Forelimb muscle (tissue), 1 donor: ENCODE measurements around the gene SDK2. TPM values are rescaled to one million over a fixed set of nuclear protein-coding genes. Genes with fewer than 3 reads are reported as not detected.
"Not testable (repeated sequence)": the region's sequence is repeated elsewhere in the genome, so short reads cannot be mapped to it uniquely, and the experiment has no call there.

Experiments used
- DNase-seq: peaks from one replicate; pipeline ENCODE4 v3.0.0-alpha.2; 2013; ENCODE audit warnings: low read depth
- polyA plus RNA-seq: library from polyadenylated mRNA; unstranded; fragments of 120-200 nt; gene quantifications from one replicate; pipeline ENCODE4 v1.2.1, GENCODE V29; 2013; ENCODE audit not compliant: insufficient read length

Gene SDK2
- polyA plus RNA-seq, 1 donor = 27.2 TPM

GRCh38 chr17:73462823-73463222 lies 181.4 kb downstream of the SDK2 start:
- no peak for DNase-seq

GRCh38 chr17:73459980-73460379 lies 184.3 kb downstream of the SDK2 start:
- no peak for DNase-seq

GRCh38 chr17:73455767-73456166 lies 188.5 kb downstream of the SDK2 start:
- DNase-seq = no peak

- no peak for DNase-seq
These were observed 189.1 kb downstream of the SDK2 start for GRCh38 chr17:73455050-73455687.

- not testable (repeated sequence) for DNase-seq
These were observed 190.8 kb downstream of the SDK2 start for GRCh38 chr17:73453494-73453893.

- DNase-seq = no peak
These were observed 191.2 kb downstream of the SDK2 start for GRCh38 chr17:73453090-73453489.

- DNase-seq = no peak
These were observed 192.2 kb downstream of the SDK2 start for GRCh38 chr17:73452009-73452408.

- no peak for DNase-seq
These were observed 196.9 kb downstream of the SDK2 start for GRCh38 chr17:73447319-73447718.

- no peak for DNase-seq
These were observed 197.6 kb downstream of the SDK2 start for GRCh38 chr17:73446617-73447016.

- no peak for DNase-seq
These were observed 198.8 kb downstream of the SDK2 start for GRCh38 chr17:73445466-73445865.

- no peak for DNase-seq
These were observed 200.2 kb downstream of the SDK2 start for GRCh38 chr17:73444021-73444420.

- DNase-seq = no peak
These were observed 204.6 kb downstream of the SDK2 start for GRCh38 chr17:73439597-73439996.

GRCh38 chr17:73437826-73438225 lies 206.4 kb downstream of the SDK2 start:
- DNase-seq = no peak

- no peak for DNase-seq
These were observed 207.3 kb downstream of the SDK2 start for GRCh38 chr17:73436954-73437353.

GRCh38 chr17:73435412-73435811 lies 208.8 kb downstream of the SDK2 start:
- DNase-seq = no peak

- DNase-seq = no peak
These were observed 210.1 kb downstream of the SDK2 start for GRCh38 chr17:73434154-73434553.

GRCh38 chr17:73433501-73433900 lies 210.7 kb downstream of the SDK2 start:
- DNase-seq = no peak

GRCh38 chr17:73432624-73433190 lies 211.5 kb downstream of the SDK2 start:
- no peak for DNase-seq

- no peak for DNase-seq
These were observed 212.6 kb downstream of the SDK2 start for GRCh38 chr17:73431401-73432205.

- DNase-seq = no peak
These were observed 213.4 kb downstream of the SDK2 start for GRCh38 chr17:73430848-73431247.

GRCh38 chr17:73430165-73430680 lies 214.0 kb downstream of the SDK2 start:
- DNase-seq = no peak

- DNase-seq = peak; percentile 45
These were observed 214.6 kb downstream of the SDK2 start for GRCh38 chr17:73429440-73430164.
